Erythroblast (primary cell): ENCODE data around the gene RAVER2.
A peak's percentile ranks its signal among the peaks of the same experiment; 100 is the strongest.
"Not testable (repeated sequence)": the region's sequence is repeated elsewhere in the genome, so short reads cannot be mapped to it uniquely, and the experiment has no call there.

Source experiments
- DNase-seq, 2 experiments: peaks; one replicate each; lab custom pipeline; 2025; lab: John Stamatoyannopoulos, UW
- GATA1 ChIP-seq: IDR thresholded peaks from 2 replicates; pipeline ENCODE4 v1.6.1; 2011; ENCODE audit warnings: low read depth, mild to moderate bottlenecking, control low read depth, low read length, moderate library complexity
- POLR2A ChIP-seq: IDR thresholded peaks from 2 replicates; pipeline ENCODE4 v1.6.1; 2011; ENCODE audit warnings: mild to moderate bottlenecking, low read length

RAVER2 gene

GRCh38 chr1:64809309-64809708, 64.4 kb downstream of the RAVER2 start:
- no peak for DNase-seq

DNA sequence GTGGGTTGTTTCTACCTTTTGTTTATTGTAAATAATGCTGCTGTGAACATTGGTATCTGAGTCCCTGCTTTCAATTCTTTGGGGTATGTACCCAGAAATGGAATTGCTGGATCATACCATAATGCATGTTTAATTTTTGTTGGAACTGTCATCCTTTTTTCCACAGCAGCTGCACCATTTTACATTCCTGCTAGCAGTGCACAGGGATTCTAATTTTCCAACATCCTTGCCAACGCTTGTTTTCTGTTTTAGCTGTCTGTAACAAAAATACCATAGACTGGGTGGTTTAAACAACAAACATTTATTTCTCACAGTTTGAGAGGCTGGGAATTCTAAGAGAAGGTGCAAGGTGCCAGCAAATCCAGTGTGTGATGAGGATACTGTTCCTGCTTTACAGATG, 65.1 kb downstream of the RAVER2 start:
- TF ChIP-seq POLR2A (no peak), GATA1 (no peak)
- DNase-seq = no peak

More at GRCh38 chr1:64809309-64809708, 64.4 kb downstream of the RAVER2 start:
- TF ChIP-seq GATA1 = no peak
- TF ChIP-seq POLR2A = no peak

- TF ChIP-seq POLR2A = no peak
- TF ChIP-seq GATA1 = no peak
- no peak for DNase-seq
Measured at GRCh38 chr1:64811131-64811530, 66.3 kb downstream of the RAVER2 start.

GRCh38 chr1:64814427-64814826, 69.6 kb downstream of the RAVER2 start:
- TF ChIP-seq GATA1 (no peak), POLR2A (no peak)
- DNase-seq = no peak

- not testable (repeated sequence) for DNase-seq
Measured at GRCh38 chr1:64817364-64817763, 72.5 kb downstream of the RAVER2 start.

- DNase-seq = not testable (repeated sequence)
Measured at GRCh38 chr1:64820572-64820971, 75.7 kb downstream of the RAVER2 start.

GRCh38 chr1:64822621-64823020, 77.7 kb downstream of the RAVER2 start:
- no peak for TF ChIP-seq GATA1
- no peak for TF ChIP-seq POLR2A
- no peak for DNase-seq

- TF ChIP-seq GATA1 = no peak
- DNase-seq = peak; percentile 78 to 89
Measured at GRCh38 chr1:64823691-64824476, 79.0 kb downstream of the RAVER2 start.

DNA sequence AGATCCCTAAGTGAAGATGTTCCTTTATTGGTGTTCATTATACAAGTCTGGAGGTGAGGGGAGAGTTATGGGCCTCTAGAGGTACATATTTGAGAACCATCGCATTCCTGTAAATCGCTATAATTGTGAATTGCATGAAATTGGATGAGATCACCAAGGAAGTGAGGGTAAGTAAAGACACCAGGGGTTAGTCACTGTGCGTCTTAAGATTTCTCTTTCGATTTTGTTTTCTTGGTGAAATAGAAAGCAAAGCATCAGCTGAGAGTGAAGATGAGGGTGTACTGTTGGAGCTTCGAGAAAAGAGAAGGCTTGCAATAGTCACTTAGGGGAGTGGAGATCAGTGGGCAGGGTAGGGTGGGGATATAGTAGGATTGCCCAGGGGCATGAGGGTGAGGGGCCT, 82.1 kb downstream of the RAVER2 start:
- DNase-seq = no peak
- TF ChIP-seq POLR2A = no peak
- TF ChIP-seq GATA1 = no peak

- no peak for DNase-seq
- no peak for TF ChIP-seq GATA1
- TF ChIP-seq POLR2A = no peak
Measured at GRCh38 chr1:64828829-64829228, 84.0 kb downstream of the RAVER2 start.

DNA sequence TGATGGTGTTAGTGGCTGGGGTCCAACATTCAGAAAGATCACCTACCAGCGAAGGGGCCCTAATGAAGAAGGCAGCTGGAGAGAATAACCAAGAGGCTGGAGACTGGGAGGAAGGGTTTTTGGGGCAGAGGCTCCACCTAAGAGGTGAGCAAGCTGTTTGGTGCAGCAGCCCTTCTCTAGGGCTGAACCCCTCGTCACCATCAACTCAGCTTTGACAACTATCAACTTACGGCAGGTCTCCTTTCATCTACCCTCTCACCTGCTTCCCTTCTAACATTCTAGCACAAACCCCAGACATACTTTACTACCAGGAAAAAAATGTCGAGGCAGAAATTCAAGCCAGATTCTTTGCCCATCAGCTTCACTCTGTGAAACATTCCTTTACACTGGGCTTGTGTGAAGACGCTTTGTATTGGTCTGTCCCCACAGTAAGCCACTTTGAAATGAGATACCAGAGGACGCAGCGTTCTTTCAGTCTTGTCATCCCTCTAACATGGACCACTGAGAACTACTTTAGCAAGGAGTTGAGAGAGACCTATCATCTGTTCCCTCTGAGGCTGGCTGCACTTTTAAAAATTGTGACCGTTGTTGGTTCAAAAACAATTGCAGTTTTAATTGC, 84.6 kb downstream of the RAVER2 start:
- no peak for TF ChIP-seq POLR2A
- TF ChIP-seq GATA1 = no peak
- no peak for DNase-seq

- no peak for DNase-seq
Measured at GRCh38 chr1:64830030-64830651, 85.3 kb downstream of the RAVER2 start.

DNA sequence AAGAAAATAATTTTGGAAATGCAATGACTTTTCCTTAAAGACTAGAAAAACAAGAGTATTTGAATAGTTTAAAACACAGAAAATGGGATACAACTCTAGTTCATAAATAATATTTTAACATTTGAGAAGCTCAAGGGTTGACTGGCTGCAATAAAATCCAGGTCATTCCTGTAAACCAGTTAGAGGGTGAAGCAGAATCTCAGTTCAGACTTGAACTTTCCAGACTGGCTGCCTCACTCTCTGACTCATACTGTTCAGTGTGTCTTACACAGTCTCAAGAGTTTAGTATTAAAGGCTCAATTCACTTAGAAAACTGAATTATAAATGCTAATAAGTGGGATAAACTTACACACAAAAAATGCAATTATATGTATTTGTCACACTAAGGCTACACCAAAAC, 89.9 kb downstream of the RAVER2 start:
- DNase-seq = no peak
- TF ChIP-seq POLR2A (no peak), GATA1 (no peak)

More at GRCh38 chr1:64830030-64830651, 85.3 kb downstream of the RAVER2 start:
- TF ChIP-seq POLR2A (no peak), GATA1 (no peak)

GRCh38 chr1:64836802-64837201, 91.9 kb downstream of the RAVER2 start:
- TF ChIP-seq POLR2A = no peak
- TF ChIP-seq GATA1 = no peak
- DNase-seq = no peak
